ENCODE data around the gene GAB2.
"Not testable (repeated sequence)": the region's sequence is repeated elsewhere in the genome, so short reads cannot be mapped to it uniquely, and the experiment has no call there.

Gene GAB2

DNA sequence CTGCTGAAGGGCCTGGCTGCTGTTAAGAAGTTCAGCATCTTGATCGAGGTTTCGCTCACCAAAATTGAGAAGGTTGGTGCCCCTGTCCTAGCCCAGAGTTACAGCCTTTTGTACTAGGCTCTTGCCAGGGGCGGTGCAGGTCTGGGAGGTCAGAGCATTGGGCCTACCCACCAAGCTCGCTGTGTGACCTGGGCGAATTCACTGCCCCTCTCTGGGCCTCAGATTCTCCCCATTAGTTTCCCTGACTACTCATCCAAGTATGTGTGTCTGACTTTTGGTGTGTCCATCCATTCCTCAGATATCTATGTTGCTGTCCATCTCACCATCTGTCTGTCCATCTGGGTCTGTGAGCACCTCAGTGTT lies 218.0 kb downstream of the GAB2 start:
- no peak for DNase-seq

DNA sequence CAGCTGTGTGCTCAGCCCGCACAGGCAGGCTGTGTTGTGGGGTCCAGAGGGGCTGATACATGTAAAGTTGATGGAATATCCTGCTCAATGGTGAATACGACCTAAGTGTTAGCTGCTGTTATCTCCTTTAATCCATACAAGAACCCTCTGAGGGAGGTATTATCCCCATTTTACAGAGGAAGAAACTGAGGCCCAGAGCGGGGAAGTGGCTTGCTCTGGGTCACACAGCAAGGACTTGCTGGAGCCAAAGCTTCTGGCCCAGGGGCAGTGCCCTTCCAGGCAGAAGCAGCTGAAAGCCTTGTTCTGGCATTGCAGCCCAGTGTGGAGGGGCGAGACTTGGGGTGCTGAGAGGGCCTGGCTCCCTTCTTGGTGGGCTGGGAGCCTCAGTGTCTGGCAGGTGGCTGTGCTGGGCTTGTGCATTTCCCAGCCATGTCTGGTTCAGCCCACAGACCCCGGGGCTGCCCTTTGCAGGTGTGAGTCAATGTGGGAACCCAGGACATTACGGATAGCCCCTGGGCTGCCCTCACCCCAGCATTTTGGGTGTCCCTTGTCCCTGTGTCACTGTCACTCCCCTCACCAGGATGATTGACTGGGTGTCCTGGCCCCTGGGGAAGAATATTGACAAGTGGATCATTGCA lies 218.5 kb downstream of the GAB2 start:
- DNase-seq, result no peak

GRCh38 chr11:78197816-78198215 lies 219.8 kb downstream of the GAB2 start:
- no peak for DNase-seq

GRCh38 chr11:78196661-78197091 lies 220.9 kb downstream of the GAB2 start:
- DNase-seq, result no peak

GRCh38 chr11:78195917-78196560 lies 221.6 kb downstream of the GAB2 start:
- no peak for DNase-seq

DNA sequence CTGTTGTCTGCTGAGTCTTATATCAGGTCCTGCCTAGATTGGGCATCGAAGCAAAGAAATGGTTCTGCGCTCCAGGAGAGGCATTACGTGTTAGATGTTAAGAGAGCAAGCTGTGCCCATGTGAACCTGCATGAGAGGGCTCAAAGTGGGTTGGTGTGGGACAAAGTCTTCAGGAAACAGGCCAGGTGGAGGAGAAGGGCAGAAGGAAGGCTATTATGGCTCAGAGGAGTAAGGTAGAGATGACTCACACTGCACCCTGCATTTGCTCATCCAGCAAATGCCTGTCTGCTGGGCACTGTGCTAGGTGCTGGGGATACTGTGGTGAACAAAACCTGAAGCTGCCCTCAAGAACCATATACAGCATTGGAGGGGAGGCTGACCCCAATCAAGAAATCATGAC lies 223.1 kb downstream of the GAB2 start:
- no peak for DNase-seq

GRCh38 chr11:78193806-78194205 lies 223.8 kb downstream of the GAB2 start:
- no peak for DNase-seq

- DNase-seq, result no peak
Measured at GRCh38 chr11:78192911-78193351, 224.7 kb downstream of the GAB2 start.

GRCh38 chr11:78192223-78192719 lies 225.3 kb downstream of the GAB2 start:
- no peak for DNase-seq

GRCh38 chr11:78190871-78191538 lies 226.6 kb downstream of the GAB2 start:
- DNase-seq, result no peak

- DNase-seq, result no peak
Measured at GRCh38 chr11:78190374-78190773, 227.2 kb downstream of the GAB2 start.

DNA sequence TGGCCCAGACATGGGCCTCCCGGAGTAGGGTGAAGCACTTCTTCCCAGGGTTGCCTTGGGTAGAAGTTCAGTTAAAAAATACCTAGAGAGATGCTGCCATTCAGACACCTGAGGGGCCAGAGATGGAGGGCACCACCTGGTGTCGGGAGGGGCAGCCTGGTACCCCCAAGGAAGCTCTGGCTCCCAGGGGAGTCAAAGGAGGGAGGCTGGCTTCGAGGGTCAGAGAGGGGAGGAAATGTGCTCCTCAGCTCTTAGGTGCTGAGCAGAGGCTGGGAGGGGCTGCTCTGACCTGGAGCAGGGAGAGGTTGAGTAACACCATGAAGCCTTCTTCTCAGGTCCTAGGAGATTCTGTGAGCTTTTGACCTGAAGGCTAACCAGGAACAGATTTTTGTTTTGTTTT lies 227.8 kb downstream of the GAB2 start:
- DNase-seq, result no peak

- DNase-seq, result no peak
Measured at GRCh38 chr11:78189174-78189724, 228.4 kb downstream of the GAB2 start.

DNA sequence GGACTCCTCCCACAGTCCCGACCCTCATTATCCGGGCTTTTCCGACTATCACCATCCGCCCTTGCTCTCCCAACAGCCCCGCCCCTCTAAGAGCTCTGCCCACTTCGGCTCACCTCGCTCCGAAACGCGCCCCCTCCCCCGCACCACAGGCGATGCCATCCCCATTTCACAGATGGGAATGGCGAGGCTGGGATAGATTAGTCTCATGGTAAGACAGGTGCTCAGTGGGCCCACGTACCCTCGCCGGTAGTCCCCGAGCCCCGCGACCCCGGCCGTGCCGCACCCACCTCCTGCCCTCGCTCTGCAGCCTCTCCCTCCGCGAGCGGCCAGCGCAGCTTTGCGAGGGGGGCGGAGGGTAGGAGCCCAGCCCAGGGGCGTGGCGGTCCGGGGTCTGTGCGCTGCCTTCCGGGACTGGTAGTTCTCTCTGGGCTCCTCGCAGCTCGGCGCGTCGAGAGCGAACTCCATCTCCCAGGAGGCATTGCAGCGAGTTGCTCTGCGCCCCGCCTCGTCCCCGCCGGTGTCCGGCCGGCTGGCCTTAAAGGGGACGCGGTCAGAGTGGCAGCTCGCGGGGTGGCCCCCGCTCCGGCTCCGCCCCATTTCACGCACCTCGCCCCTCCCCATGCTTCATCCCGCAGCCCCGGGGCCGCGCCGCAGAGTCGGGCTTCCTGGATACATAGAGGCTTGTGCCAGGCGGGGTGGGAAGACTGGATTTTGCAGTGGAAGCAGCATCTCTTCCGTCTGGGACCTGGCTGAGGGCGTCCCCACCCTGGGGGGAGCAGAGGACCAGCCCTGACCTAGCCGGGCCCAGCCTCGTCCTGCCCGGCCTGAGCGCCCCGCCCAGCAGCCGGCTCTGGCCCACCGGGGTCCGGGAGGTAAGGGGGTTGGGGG lies 229.1 kb downstream of the GAB2 start, which contains the start of the genes KCTD21 and USP35:
KCTD21 (minus strand) TSS at position 341 of the 888 bp plus-strand sequence. CDS start 14,072 bp downstream, outside the sequence.
USP35 (plus strand) TSS at position 634 of the 888 bp plus-strand sequence. CDS start 7,327 bp downstream, outside the sequence.
- DNase-seq, result peak; percentile 98

GRCh38 chr11:78187366-78188285 lies 230.0 kb downstream of the GAB2 start:
- no peak for DNase-seq

DNA sequence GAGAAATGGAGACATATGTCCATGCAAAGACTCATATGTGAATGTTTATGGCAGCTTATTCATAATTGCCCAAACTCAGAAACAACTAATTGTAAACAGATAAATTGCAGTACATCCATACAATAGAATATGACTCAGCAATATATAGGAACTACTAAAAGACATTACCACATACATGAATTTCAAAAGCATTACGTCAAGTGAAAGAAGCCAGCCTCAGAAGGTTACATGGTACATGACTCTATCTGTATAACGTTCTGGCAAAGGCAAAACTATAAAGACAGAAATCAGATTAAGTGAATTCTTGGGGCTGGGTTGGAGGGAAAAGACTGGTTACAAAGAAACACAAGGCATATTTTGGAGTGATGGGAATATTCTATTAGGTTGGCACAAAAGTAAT lies 236.4 kb downstream of the GAB2 start:
- DNase-seq, result peak; percentile 45

DNA sequence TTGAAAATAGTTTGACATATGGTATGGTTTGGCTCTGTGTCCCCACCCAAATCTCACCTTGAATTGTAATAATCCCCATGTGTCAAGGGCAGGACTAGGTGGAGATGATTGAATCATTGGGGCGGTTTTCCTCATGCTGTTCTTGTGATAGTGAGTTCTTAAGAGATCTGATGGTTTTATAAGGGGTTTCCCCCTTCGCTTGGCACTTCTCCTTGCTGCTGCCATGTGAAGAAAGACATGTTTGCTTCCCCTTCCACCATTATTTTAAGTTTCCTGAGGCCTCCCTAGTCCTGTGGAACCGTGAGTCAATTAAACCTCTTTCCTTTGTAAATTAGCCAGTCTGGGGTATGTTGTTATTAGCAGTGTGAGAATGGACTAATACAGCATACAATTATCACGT lies 236.9 kb downstream of the GAB2 start:
- no peak for DNase-seq

DNA sequence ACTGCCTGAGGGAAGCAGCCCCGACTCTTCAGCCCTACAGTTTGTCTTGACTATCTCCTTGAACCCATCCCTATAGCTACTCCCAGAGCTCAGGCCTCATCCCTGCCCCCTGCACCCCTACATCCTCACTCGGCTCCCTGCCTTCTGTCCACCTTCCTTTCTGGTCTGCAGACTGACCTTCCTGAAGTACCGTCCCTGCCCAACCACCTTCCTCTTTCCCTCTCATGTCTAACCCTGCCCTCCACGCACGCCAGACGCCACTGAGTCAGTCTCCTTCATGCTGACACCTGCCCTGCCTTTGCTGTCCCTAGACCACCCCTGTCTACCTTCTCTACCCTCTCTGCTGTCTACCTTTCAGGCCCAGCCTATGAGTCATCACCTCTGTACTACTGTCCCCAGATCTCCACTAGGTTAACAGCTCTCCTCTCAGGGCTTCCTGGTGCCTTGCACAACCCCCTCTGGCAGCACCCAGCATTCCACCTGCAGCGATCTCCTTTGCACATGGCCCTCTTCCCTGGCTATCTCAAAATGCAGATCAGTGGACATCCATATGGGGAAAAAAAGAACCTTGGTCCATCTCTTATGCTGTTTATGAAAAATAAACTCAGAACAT lies 238.1 kb downstream of the GAB2 start:
- no peak for DNase-seq

DNA sequence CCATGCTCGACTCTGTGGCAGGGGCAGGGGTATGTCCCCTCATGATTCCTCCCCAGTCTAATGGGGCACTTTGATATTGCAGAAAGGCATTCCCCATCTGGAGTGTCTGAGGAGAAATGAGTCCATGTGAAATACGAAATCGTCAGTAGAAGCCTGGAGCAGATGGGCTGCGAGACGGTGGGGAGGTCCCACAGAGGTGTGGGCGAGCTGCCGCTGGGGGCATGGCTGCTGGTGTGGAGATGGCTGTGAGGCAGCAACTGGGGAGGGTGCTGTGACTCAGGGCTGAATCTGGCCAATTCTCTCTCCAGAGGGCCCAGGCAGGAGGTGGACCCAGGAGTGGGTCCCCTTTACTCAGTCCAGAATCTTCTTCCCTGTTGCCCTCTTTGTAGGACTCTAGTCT lies 240.4 kb downstream of the GAB2 start:
- no peak for DNase-seq

- no peak for DNase-seq
Measured at GRCh38 chr11:78176605-78177141, 240.9 kb downstream of the GAB2 start.

DNA sequence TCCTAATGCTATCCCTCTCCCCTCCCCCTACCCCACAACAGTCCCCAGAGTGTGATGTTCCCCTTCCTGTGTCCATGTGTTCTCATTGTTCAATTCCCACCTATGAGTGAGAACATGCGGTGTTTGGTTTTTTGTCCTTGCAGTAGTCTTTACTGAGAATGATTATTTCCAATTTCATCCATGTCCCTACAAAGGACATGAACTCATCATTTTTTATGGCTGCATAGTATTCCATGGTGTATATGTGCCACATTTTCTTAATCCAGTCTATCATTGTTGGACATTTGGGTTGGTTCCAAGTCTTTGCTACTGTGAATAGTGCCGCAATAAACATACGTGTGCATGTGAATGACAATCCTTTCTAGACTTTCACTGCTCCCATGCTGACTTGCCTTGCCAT lies 241.8 kb downstream of the GAB2 start:
- DNase-seq, result not testable (repeated sequence)

All from hematopoietic multipotent progenitor cell treated with erythropoietin and hydrocortisone succinate and interleukin-3 and kit ligand, for 6 days (in vitro differentiated cells).